H1 (cell line): ENCODE data around the gene NDUFA1. TPM values are rescaled to one million over a fixed set of nuclear protein-coding genes. Genes with fewer than 3 reads are reported as not detected.

Experiments used
- EGR1 ChIP-seq: IDR thresholded peaks from 2 replicates; pipeline ENCODE4 v1.6.1; 2011; ENCODE audit warnings: low read depth, low read length, borderline replicate concordance
- HDAC6 ChIP-seq: IDR thresholded peaks from one replicate; pipeline ENCODE4 v1.7.1; 2012; ENCODE audit warnings: low read depth, mild to moderate bottlenecking, inconsistent platforms, low read length, moderate library complexity
- PHF8 ChIP-seq: fragments of 200-600 bp; sonication (generic); conservative IDR thresholded peaks from 2 replicates; pipeline ENCODE4 v1.7.1; 2012; ENCODE audit warnings: low read depth, mild to moderate bottlenecking, inconsistent platforms, low read length, moderate library complexity
- SP1 ChIP-seq: IDR thresholded peaks from 2 replicates; pipeline ENCODE4 v1.6.1; 2011; ENCODE audit warnings: low read depth, low read length
- polyA plus RNA-seq, 7 experiments: library from polyadenylated mRNA; depleted of rRNA in 3 of 7; stranded (reverse) in 5 of 7; unstranded in 2 of 7; fragments of >200 nt in 5 of 7; fragments of 200-250 nt in 2 of 7; gene quantifications; 1 replicate in 5 of 7; 2 replicates in 1 of 7; 4 replicates in 1 of 7; pipeline versions ENCODE4 v1.2.1 to v1.2.3, GENCODE V29; 2011 to 2013; ENCODE audit warnings: missing spikeins in 2 of 7, mixed read lengths in 2 of 7
- total RNA-seq: library from RNA; stranded (reverse); fragmentation: NEBNext Ultra II Directional; extraction: Animal tissue kit (Norgen Biotek cat#: 25700); gene quantifications from 2 replicates; pipeline ENCODE4 v1.2.1, GENCODE V29; 2021

Gene NDUFA1
- total and polyA plus RNA-seq, 2 of the 8 experiments (the other 6 are each of a cell fraction or from before 2014, with no cell fraction given) = 65.6 to 69.7 TPM

- no peak for TF ChIP-seq PHF8
- no peak for TF ChIP-seq SP1
- no peak for TF ChIP-seq HDAC6
- TF ChIP-seq EGR1 = no peak
These were observed 8.4 kb downstream of the NDUFA1 start (continued) for GRCh38 chrX:119880076-119880475.
